ENCODE results near the gene TANC1.
A peak's percentile ranks its signal among the peaks of the same experiment; 100 is the strongest.

The TANC1 gene

GRCh38 chr2:159206736-159207380 lies 238.4 kb downstream of the TANC1 start:
- DNase-seq: no peak

GRCh38 chr2:159208438-159208837 lies 240.0 kb downstream of the TANC1 start:
- DNase-seq: no peak

- DNase-seq: no peak
Observed at GRCh38 chr2:159209341-159210306, 241.2 kb downstream of the TANC1 start.

GRCh38 chr2:159211447-159212396 lies 243.3 kb downstream of the TANC1 start:
- no peak for DNase-seq

GRCh38 chr2:159213296-159213695 lies 244.9 kb downstream of the TANC1 start:
- no peak for DNase-seq

- no peak for DNase-seq
Observed at GRCh38 chr2:159214325-159214865, 246.0 kb downstream of the TANC1 start.

- no peak for DNase-seq
Observed at GRCh38 chr2:159215116-159215515, 246.7 kb downstream of the TANC1 start.

- no peak for DNase-seq
Observed at GRCh38 chr2:159217676-159218075, 249.2 kb downstream of the TANC1 start.

- no peak for DNase-seq
Observed at GRCh38 chr2:159218389-159218788, 249.9 kb downstream of the TANC1 start.

- no peak for DNase-seq
Observed at GRCh38 chr2:159219394-159219998, 251.1 kb downstream of the TANC1 start.

GRCh38 chr2:159224061-159224813 lies 255.8 kb downstream of the TANC1 start:
- DNase-seq: no peak

- DNase-seq: no peak
Observed at GRCh38 chr2:159225025-159226016, 256.9 kb downstream of the TANC1 start.

- DNase-seq: peak; percentile 69
Observed at GRCh38 chr2:159226059-159226461, 257.6 kb downstream of the TANC1 start.

- no peak for DNase-seq
Observed at GRCh38 chr2:159226608-159227385, 258.4 kb downstream of the TANC1 start.

- no peak for DNase-seq
Observed at GRCh38 chr2:159227467-159227866, 259.0 kb downstream of the TANC1 start.

GRCh38 chr2:159228081-159228581 lies 259.7 kb downstream of the TANC1 start:
- peak; percentile 51 for DNase-seq

GRCh38 chr2:159229476-159230144 lies 261.2 kb downstream of the TANC1 start:
- DNase-seq: no peak

- DNase-seq: no peak
Observed at GRCh38 chr2:159230145-159230877, 261.9 kb downstream of the TANC1 start.

Measured in EL (cell line).